HEK293 (cell line): ENCODE measurements around the gene EXT2.

Experiments used
- GFI1B ChIP-seq: fragments of 450-650 bp; formaldehyde crosslinking; IDR thresholded peaks from 2 replicates; pipeline ENCODE4 v1.5.1; 2016; ENCODE audit warnings: missing biosample characterization, missing genetic modification characterization
- KLF8 ChIP-seq: fragments of 450-650 bp; formaldehyde crosslinking; IDR thresholded peaks from 2 replicates; pipeline ENCODE4 v1.5.1; 2016; ENCODE audit warnings: missing biosample characterization, missing genetic modification characterization
- PBX3 ChIP-seq: sonication (generic); formaldehyde crosslinking; IDR thresholded peaks from 2 replicates; pipeline ENCODE4 v1.8.1; 2022; ENCODE audit warnings: mild to moderate bottlenecking, moderate library complexity, missing genetic modification reagents
- PRDM10 ChIP-seq: fragments of 450-650 bp; formaldehyde crosslinking; IDR thresholded peaks from 2 replicates; pipeline ENCODE4 v1.5.1; 2016; ENCODE audit warnings: missing biosample characterization, missing genetic modification characterization
- SP7 ChIP-seq: fragments of 450-650 bp; formaldehyde crosslinking; IDR thresholded peaks from 2 replicates; pipeline ENCODE4 v1.5.1; 2016; ENCODE audit warnings: missing biosample characterization, missing genetic modification characterization
- ZBTB17 ChIP-seq: fragments of 450-650 bp; formaldehyde crosslinking; IDR thresholded peaks from 2 replicates; pipeline ENCODE4 v1.5.1; 2016; ENCODE audit warnings: missing biosample characterization, missing genetic modification characterization
- ZBTB20 ChIP-seq: fragments of 450-650 bp; formaldehyde crosslinking; IDR thresholded peaks from 2 replicates; pipeline ENCODE4 v1.5.1; 2016; ENCODE audit warnings: missing biosample characterization, missing genetic modification characterization
- ZBTB49 ChIP-seq: fragments of 450-650 bp; formaldehyde crosslinking; IDR thresholded peaks from 2 replicates; pipeline ENCODE4 v1.5.1; 2016; ENCODE audit warnings: missing biosample characterization, missing genetic modification characterization, low read depth
- ZFP69B ChIP-seq: fragments of 450-650 bp; formaldehyde crosslinking; IDR thresholded peaks from 2 replicates; pipeline ENCODE4 v1.5.1; 2016; ENCODE audit warnings: missing biosample characterization, missing genetic modification characterization
- ZIC2 ChIP-seq: fragments of 450-650 bp; formaldehyde crosslinking; IDR thresholded peaks from 2 replicates; pipeline ENCODE4 v1.5.1; 2016; ENCODE audit warnings: missing biosample characterization, missing genetic modification characterization
- ZNF19 ChIP-seq: fragments of 450-650 bp; formaldehyde crosslinking; IDR thresholded peaks from 2 replicates; pipeline ENCODE4; 2016; ENCODE audit warnings: missing biosample characterization, missing genetic modification characterization, low read depth
- ZNF335 ChIP-seq: fragments of 450-650 bp; formaldehyde crosslinking; conservative IDR thresholded peaks from 2 replicates; pipeline ENCODE4 v1.5.1; 2016; ENCODE audit warnings: missing biosample characterization, missing genetic modification characterization
- ZNF341 ChIP-seq: fragments of 450-650 bp; formaldehyde crosslinking; IDR thresholded peaks from 2 replicates; pipeline ENCODE4; 2016; ENCODE audit warnings: low read depth, missing biosample characterization, missing genetic modification characterization
- ZNF366 ChIP-seq: fragments of 450-650 bp; formaldehyde crosslinking; conservative IDR thresholded peaks from 2 replicates; pipeline ENCODE4 v1.5.1; 2016; ENCODE audit warnings: missing biosample characterization, missing genetic modification characterization
- ZNF518A ChIP-seq: fragments of 450-650 bp; formaldehyde crosslinking; conservative IDR thresholded peaks from 2 replicates; pipeline ENCODE4 v1.5.1; 2016; ENCODE audit warnings: low read depth, missing biosample characterization, missing genetic modification characterization
- ZNF561 ChIP-seq: fragments of 450-650 bp; IDR thresholded peaks from 2 replicates; pipeline ENCODE4 v1.5.1; 2018; ENCODE audit warnings: missing biosample characterization, missing genetic modification characterization, borderline replicate concordance
- ZNF626 ChIP-seq: fragments of 450-650 bp; sonication (Bioruptor Pico); formaldehyde crosslinking; IDR thresholded peaks from 2 replicates; pipeline ENCODE4 v1.5.1; 2018; ENCODE audit warnings: missing biosample characterization, missing genetic modification characterization, inconsistent platforms
- ZNF701 ChIP-seq: fragments of 450-650 bp; formaldehyde crosslinking; IDR thresholded peaks from 2 replicates; pipeline ENCODE4 v1.5.1; 2016; ENCODE audit warnings: missing biosample characterization, missing genetic modification characterization
- ZNF837 ChIP-seq: fragments of 450-650 bp; formaldehyde crosslinking; IDR thresholded peaks from 2 replicates; pipeline ENCODE4 v1.5.1; 2016; ENCODE audit warnings: missing biosample characterization, missing genetic modification characterization
- ZSCAN23 ChIP-seq: fragments of 450-650 bp; formaldehyde crosslinking; IDR thresholded peaks from 2 replicates; pipeline ENCODE4 v1.5.1; 2016; ENCODE audit warnings: missing biosample characterization, missing genetic modification characterization
- ZSCAN5A ChIP-seq: fragments of 450-650 bp; formaldehyde crosslinking; IDR thresholded peaks from 2 replicates; pipeline ENCODE4 v1.5.1; 2016; ENCODE audit warnings: missing biosample characterization, missing genetic modification characterization
- TF ChIP-seq, protein P1 (sequence below): fragments of 450-650 bp; formaldehyde crosslinking; IDR thresholded peaks from 2 replicates; pipeline ENCODE4 v1.5.1; 2017; ENCODE audit warnings: missing biosample characterization, missing genetic modification characterization
- TF ChIP-seq, protein P2 (sequence below): fragments of 450-650 bp; formaldehyde crosslinking; IDR thresholded peaks from 2 replicates; pipeline ENCODE4 v1.5.1; 2016; ENCODE audit warnings: missing biosample characterization, missing genetic modification characterization, borderline replicate concordance

The EXT2 gene

DNA sequence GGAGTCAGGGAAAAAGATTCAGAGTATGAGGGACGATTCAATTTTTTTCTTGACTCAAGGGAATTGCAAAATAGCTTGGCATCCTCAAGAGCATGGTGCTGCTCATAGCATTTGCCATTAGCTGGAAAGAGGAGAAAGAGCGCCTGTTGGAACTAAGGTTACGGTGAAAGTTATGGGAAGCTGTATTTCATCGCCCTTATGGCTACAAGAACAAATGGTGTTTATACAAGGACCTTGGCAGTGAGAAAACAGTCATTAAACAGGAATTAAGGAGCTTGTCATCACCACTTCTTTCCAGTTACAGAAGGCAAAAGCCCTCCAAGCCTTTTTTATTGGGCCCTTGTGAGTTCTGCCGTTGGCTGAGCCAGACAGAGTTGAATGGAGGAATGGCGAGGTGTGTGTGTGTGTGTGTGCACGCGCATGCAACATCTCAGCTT lies 140.3 kb downstream of the EXT2 start (continued):
- TF ChIP-seq ZIC2 (tag by site-specific recombination) (no peak), ZSCAN23 (tag by site-specific recombination) (no peak), ZSCAN5A (tag by site-specific recombination) (no peak), PBX3 (CRISPR knock-in tag) (no peak), ZNF518A (tag by site-specific recombination) (no peak), GFI1B (tag by site-specific recombination) (no peak), KLF8 (no peak), ZBTB20 (tag by site-specific recombination) (no peak), ZNF366 (tag by site-specific recombination) (no peak), ZNF837 (tag by site-specific recombination) (no peak), ZFP69B (no peak), PRDM10 (tag by site-specific recombination) (no peak), ZNF701 (tag by site-specific recombination) (no peak), ZBTB49 (tag by site-specific recombination) (no peak), ZNF626 (tag by site-specific recombination) (no peak), ZNF19 (no peak), SP7 (tag by site-specific recombination) (no peak), ZBTB17 (tag by site-specific recombination) (no peak), ZNF341 (tag by site-specific recombination) (no peak), ZNF335 (tag by site-specific recombination) (no peak), ZNF561 (tag by site-specific recombination) (peak; percentile 60; the same call in 1 of the 2 replicates)
- TF ChIP-seq, protein P1, sequence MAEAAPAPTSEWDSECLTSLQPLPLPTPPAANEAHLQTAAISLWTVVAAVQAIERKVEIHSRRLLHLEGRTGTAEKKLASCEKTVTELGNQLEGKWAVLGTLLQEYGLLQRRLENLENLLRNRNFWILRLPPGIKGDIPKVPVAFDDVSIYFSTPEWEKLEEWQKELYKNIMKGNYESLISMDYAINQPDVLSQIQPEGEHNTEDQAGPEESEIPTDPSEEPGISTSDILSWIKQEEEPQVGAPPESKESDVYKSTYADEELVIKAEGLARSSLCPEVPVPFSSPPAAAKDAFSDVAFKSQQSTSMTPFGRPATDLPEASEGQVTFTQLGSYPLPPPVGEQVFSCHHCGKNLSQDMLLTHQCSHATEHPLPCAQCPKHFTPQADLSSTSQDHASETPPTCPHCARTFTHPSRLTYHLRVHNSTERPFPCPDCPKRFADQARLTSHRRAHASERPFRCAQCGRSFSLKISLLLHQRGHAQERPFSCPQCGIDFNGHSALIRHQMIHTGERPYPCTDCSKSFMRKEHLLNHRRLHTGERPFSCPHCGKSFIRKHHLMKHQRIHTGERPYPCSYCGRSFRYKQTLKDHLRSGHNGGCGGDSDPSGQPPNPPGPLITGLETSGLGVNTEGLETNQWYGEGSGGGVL (tag by site-specific recombination) = no peak
- TF ChIP-seq, protein P2, sequence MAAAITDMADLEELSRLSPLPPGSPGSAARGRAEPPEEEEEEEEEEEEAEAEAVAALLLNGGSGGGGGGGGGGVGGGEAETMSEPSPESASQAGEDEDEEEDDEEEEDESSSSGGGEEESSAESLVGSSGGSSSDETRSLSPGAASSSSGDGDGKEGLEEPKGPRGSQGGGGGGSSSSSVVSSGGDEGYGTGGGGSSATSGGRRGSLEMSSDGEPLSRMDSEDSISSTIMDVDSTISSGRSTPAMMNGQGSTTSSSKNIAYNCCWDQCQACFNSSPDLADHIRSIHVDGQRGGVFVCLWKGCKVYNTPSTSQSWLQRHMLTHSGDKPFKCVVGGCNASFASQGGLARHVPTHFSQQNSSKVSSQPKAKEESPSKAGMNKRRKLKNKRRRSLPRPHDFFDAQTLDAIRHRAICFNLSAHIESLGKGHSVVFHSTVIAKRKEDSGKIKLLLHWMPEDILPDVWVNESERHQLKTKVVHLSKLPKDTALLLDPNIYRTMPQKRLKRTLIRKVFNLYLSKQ = no peak
